VCaP (cell line): ENCODE results near the gene NMT1.
"Not testable (repeated sequence)": the region's sequence is repeated elsewhere in the genome, so short reads cannot be mapped to it uniquely, and the experiment has no call there.

Source experiments
- H3K27ac ChIP-seq: fragments of 450-650 bp; 2 replicates; pipeline ENCODE4 v1.5.1; 2017
- CTCF ChIP-seq: fragments of 450-650 bp; conservative IDR thresholded peaks from 2 replicates; pipeline ENCODE4 v1.5.1; 2017; ENCODE audit warnings: mild to moderate bottlenecking, moderate library complexity

NMT1 gene

GRCh38 chr17:45117848-45118646 is 56.9 kb downstream of the NMT1 start:
- H3K27ac ChIP-seq: no peak overlapping the region
- TF ChIP-seq CTCF: no peak

- TF ChIP-seq CTCF: no peak
These were observed 57.6 kb downstream of the NMT1 start for GRCh38 chr17:45118691-45119090.

GRCh38 chr17:45119964-45120363 is 58.8 kb downstream of the NMT1 start:
- H3K27ac ChIP-seq: no peak overlapping the region
- TF ChIP-seq CTCF: no peak

More at GRCh38 chr17:45118691-45119090, 57.6 kb downstream of the NMT1 start:
- no peak overlapping the region for H3K27ac ChIP-seq

- no peak for TF ChIP-seq CTCF
- H3K27ac ChIP-seq: no peak overlapping the region
These were observed 59.4 kb downstream of the NMT1 start for GRCh38 chr17:45120558-45120957.

GRCh38 chr17:45121055-45121454 is 59.9 kb downstream of the NMT1 start:
- no peak for TF ChIP-seq CTCF
- no peak overlapping the region for H3K27ac ChIP-seq

- no peak overlapping the region for H3K27ac ChIP-seq
- no peak for TF ChIP-seq CTCF
These were observed 62.1 kb downstream of the NMT1 start for GRCh38 chr17:45123076-45123770.

- no peak overlapping the region for H3K27ac ChIP-seq
- no peak for TF ChIP-seq CTCF
These were observed 63.0 kb downstream of the NMT1 start for GRCh38 chr17:45123930-45124796.

- not testable (repeated sequence) for H3K27ac ChIP-seq
These were observed 63.6 kb downstream of the NMT1 start for GRCh38 chr17:45124797-45125122.
